GM19240 (cell line): ENCODE data around the gene ERVFRD-1.
"Not testable (repeated sequence)": the region's sequence is repeated elsewhere in the genome, so short reads cannot be mapped to it uniquely, and the experiment has no call there.

Experiments used
- DNase-seq: peaks from one replicate; pipeline ENCODE4 v3.0.0; 2011; ENCODE audit warnings: low spot score; ENCODE audit not compliant: insufficient read length

The ERVFRD-1 gene

GRCh38 chr6:11091141-11091540 lies 20.4 kb downstream of the ERVFRD-1 start:
- not testable (repeated sequence) for DNase-seq

- no peak for DNase-seq
Observed at GRCh38 chr6:11089695-11090094, 21.8 kb downstream of the ERVFRD-1 start.

GRCh38 chr6:11087141-11087812 lies 24.2 kb downstream of the ERVFRD-1 start:
- DNase-seq, result not testable (repeated sequence)

GRCh38 chr6:11085758-11086435 lies 25.6 kb downstream of the ERVFRD-1 start:
- DNase-seq, result no peak

- DNase-seq, result no peak
Observed at GRCh38 chr6:11083956-11084355, 27.6 kb downstream of the ERVFRD-1 start.

- DNase-seq, result no peak
Observed at GRCh38 chr6:11083491-11083890, 28.0 kb downstream of the ERVFRD-1 start.

GRCh38 chr6:11080296-11080695 lies 31.2 kb downstream of the ERVFRD-1 start:
- no peak for DNase-seq

- no peak for DNase-seq
Observed at GRCh38 chr6:11078266-11078665, 33.3 kb downstream of the ERVFRD-1 start.

- no peak for DNase-seq
Observed at GRCh38 chr6:11076540-11076939, 35.0 kb downstream of the ERVFRD-1 start.

- no peak for DNase-seq
Observed at GRCh38 chr6:11072101-11072500, 39.4 kb downstream of the ERVFRD-1 start.

GRCh38 chr6:11069760-11070159 lies 41.8 kb downstream of the ERVFRD-1 start:
- no peak for DNase-seq

GRCh38 chr6:11067348-11067747 lies 44.2 kb downstream of the ERVFRD-1 start:
- no peak for DNase-seq

GRCh38 chr6:11066505-11067347 lies 44.8 kb downstream of the ERVFRD-1 start:
- no peak for DNase-seq

- no peak for DNase-seq
Observed at GRCh38 chr6:11065436-11066202, 45.9 kb downstream of the ERVFRD-1 start.

GRCh38 chr6:11064836-11065235 lies 46.7 kb downstream of the ERVFRD-1 start:
- DNase-seq, result no peak

- DNase-seq, result no peak
Observed at GRCh38 chr6:11062715-11063114, 48.8 kb downstream of the ERVFRD-1 start.

GRCh38 chr6:11062083-11062482 lies 49.4 kb downstream of the ERVFRD-1 start:
- DNase-seq, result no peak

GRCh38 chr6:11058406-11058805 lies 53.1 kb downstream of the ERVFRD-1 start:
- no peak for DNase-seq

GRCh38 chr6:11056871-11057270 lies 54.7 kb downstream of the ERVFRD-1 start:
- DNase-seq, result no peak

- no peak for DNase-seq
Observed at GRCh38 chr6:11055127-11055627, 56.3 kb downstream of the ERVFRD-1 start.

GRCh38 chr6:11054722-11055121 lies 56.8 kb downstream of the ERVFRD-1 start:
- no peak for DNase-seq
